GM20000 (cell line): Measurements from ENCODE around the gene NHSL2.
A peak's percentile ranks its signal among the peaks of the same experiment; 100 is the strongest.

Experiments used
- DNase-seq: peaks from one replicate; pipeline ENCODE4 v3.0.0; 2012; ENCODE audit warnings: low spot score
- TF ChIP-seq, protein P1 (sequence below): IDR thresholded peaks from 2 replicates; pipeline ENCODE4 v1.5.1; 2012; ENCODE audit warnings: mild to moderate bottlenecking, control low read depth; ENCODE audit errors: extremely low read depth, missing control alignments

The NHSL2 gene

DNA sequence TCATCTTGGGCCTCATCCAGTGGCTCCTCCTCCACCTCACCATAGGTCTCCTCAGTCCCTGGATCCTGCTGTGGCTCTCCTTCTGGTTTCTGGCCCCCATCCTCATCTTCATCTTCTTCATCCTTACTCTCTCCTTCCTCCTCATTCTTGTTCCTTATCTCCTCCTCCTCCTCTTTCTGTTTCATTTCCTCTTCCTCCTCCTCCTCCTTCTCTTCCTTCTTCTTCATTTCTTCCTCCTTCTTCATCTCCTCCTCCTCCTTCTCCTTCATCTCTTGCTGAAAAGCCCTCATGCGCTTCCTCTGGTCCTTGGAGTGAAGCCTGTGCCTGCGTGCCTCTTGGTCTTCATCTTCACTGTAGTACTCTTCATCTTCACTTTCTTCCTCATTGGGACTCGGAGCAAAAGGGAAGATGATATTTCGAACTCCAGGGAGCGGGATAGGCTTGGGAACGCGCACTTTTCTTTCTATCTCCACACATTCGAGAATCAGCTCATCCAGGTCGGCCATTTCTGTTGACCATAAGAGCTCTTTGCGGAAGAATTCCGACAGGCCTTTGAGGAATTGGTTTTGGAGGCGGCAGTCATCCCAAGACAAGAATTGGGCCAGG is 219.6 kb downstream of the NHSL2 start:
- no peak for DNase-seq

DNA sequence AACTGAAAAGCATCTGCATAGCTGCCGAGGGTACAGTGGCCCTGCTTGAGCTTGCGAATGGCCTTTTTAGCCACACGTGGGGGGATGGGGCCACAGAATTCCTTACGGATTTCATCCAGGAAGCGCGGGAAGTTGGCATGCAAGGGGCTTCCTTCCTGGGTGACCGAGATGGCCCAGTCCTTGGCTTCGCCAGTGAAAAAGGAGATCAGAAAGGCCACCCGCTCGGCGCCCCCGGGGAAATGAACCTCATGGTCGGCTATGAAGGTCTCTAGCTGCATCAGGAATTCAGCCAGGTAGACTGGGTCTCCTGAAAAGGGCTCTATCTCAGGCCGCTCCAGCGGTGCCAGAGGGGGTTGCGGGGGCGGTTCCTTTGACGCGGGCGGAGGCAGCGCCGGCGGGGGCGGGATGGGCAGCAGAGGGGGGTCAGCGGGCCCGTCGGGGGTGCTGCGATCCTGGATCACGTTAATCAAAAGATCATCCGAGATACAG is 220.2 kb downstream of the NHSL2 start:
- TF ChIP-seq, protein P1, sequence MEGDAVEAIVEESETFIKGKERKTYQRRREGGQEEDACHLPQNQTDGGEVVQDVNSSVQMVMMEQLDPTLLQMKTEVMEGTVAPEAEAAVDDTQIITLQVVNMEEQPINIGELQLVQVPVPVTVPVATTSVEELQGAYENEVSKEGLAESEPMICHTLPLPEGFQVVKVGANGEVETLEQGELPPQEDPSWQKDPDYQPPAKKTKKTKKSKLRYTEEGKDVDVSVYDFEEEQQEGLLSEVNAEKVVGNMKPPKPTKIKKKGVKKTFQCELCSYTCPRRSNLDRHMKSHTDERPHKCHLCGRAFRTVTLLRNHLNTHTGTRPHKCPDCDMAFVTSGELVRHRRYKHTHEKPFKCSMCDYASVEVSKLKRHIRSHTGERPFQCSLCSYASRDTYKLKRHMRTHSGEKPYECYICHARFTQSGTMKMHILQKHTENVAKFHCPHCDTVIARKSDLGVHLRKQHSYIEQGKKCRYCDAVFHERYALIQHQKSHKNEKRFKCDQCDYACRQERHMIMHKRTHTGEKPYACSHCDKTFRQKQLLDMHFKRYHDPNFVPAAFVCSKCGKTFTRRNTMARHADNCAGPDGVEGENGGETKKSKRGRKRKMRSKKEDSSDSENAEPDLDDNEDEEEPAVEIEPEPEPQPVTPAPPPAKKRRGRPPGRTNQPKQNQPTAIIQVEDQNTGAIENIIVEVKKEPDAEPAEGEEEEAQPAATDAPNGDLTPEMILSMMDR, result no peak
- DNase-seq, result no peak

More for the DNA sequence above, 219.6 kb downstream of the NHSL2 start:
- TF ChIP-seq, protein P1, result no peak

DNA sequence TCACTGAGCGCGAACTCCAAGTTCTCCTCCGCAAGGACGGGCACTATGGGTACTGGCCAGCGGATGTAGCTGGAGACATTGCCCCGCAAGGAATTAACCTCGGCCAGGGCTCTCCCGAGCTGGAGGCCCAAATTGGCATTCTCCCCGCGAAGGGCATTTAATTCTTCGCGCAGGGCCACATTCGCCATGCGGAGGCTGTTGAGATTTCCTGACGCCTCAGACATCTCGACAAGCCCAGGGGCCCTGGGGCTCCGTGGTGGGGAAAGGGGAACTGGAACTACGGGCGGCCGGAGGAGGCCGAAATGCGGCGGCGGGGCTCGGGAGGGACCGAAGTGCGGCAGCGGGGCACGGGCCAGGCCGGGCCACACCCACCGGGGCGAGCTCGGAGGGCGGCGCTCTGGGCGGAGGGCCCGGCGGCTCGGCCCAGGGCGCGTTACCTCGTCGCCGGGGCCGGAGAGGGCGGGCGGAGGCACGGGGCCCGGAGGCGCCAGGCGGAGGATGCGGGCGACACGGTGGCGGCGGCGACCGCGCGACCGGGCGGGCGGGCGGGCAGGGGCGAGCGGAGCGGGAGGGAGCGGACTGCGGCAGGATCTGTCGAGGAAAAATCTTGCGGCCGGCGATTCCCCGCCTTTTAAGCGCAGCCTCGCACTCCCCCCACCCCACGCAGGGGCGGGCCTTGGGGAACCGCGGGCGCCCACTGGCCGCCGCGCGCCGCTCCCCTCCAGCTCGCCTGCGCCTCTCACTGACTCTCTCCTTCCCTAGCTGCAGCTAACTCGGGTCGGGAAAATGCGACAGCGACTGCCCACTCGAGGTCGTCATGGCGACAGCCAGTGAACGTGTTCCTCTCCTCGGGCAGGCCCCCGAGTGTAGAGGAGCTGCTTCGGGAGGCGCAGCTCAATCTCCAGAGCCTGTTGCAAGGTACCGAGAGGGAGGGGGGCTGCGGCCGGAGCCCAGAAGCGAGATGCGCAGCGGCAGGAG is 221.0 kb downstream of the NHSL2 start, which contains the start of gene RTL5:
RTL5 (minus strand) TSS at position 599 of the 978 bp plus-strand sequence.
- DNase-seq, result peak; percentile 63
- TF ChIP-seq, protein P1, result no peak

DNA sequence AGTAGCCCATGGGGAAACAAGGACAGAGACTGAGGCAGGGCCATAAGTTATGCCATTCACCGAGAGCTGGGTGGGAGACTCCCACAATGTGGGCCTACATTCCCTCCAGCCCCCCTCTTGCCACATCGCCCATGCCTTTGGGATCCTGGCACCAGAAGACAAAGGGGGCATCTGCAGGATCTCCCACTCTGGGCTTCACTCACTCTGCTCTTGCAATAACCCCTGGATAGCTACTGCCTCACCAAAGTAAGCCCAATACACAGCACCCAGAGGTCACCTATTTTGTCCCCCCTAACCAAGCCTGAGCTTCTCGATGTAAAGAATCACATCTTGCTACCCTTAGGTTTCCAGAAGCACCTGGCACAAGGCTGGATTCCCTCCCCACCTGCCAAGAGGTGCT is 221.8 kb downstream of the NHSL2 start:
- no peak for DNase-seq
- TF ChIP-seq, protein P1, result no peak

DNA sequence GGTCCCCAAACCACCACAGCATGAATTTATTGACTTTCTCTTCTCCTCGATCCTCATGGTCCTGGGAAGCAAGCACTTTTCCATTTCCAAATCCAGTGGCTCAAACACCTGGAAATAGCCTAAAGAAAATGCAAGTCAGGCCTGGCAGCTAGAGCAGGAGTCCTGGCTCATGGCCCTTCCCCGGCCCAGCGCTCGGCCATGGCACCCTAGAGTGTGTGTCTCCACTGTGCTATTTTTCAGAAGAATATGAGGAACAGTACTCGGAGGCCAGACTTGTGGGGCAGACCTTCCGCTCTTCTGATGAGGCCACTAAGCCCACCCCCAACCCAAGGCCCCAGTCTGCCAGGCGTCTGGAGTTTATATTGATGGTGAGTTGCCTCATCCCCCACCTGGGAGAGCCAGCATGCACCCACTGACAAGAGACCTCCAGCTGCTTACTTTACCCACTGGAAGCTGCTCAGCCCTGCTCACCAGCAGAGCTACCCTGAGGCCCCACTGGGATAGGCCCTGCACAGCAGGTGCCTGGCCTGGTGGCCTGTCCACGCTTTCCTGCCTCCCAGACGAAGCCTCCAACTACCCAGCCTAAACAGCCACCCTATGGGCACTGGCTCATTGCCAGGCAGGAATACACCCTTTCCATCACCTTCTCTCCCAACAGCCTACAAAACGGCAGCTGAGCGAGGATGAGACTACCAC is 223.4 kb downstream of the NHSL2 start:
- TF ChIP-seq, protein P1, result no peak

DNA sequence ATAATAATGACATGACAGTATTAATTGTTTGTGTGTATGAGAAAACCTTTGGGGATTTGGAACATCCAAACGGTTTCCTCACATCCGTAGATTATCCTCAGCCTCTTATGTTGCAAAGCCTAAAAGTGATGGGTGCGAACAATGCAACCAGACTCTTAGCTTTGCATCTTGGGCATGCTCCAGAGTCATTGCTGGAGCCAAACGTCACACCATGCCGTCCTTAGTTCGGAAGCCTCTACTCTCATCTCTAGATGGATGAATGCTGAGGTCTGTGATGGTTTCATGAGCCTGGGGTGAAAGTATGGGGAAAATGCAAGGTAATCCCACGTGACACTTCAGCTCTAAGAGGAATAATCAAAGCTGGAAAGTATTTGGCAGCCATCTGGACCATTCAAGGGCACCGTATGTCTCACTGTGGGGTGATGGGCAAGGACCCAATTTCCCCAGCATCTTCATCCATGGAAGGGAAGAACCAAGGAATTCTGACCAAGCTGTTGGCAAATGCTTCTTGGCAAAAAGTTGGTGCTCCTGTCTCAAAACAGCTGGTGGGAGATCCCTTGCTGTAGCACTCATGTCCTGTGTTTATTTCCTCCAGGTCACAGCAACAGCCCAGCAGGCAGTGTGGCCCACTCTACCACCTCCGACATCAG is 227.3 kb downstream of the NHSL2 start:
- DNase-seq, result no peak

More for the DNA sequence above, 223.4 kb downstream of the NHSL2 start:
- DNase-seq, result no peak

More for the DNA sequence above, 227.3 kb downstream of the NHSL2 start:
- TF ChIP-seq, protein P1, result no peak
